SK-N-MC (cell line): Measurements from ENCODE around the gene KRTAP1-5.

ENCODE experiments used
- EZH2 ChIP-seq: fragments of 200-600 bp; sonication (generic); IDR thresholded peaks from one replicate; pipeline ENCODE4 v1.6.1; 2017; ENCODE audit warnings: antibody characterized with exemption
- FOXP2 ChIP-seq: optimal IDR thresholded peaks from 2 replicates; pipeline ENCODE3; 2011; ENCODE audit warnings: mild to moderate bottlenecking, moderate library complexity; ENCODE audit not compliant: insufficient read depth; ENCODE audit errors: extremely low read length, control extremely low read depth
- POLR2AphosphoS5 ChIP-seq: IDR thresholded peaks from 2 replicates; pipeline ENCODE4 v1.6.1; 2012; ENCODE audit warnings: mild to moderate bottlenecking, low read depth, low read length, borderline replicate concordance

GRCh38 chr17:41049110-41049509, 22.1 kb upstream of the KRTAP1-5 start:
- TF ChIP-seq EZH2 = no peak
- no peak for TF ChIP-seq FOXP2
- no peak for TF ChIP-seq POLR2AphosphoS5
